ENCODE results near the gene CAMK2A. TPM values are rescaled to one million over a fixed set of nuclear protein-coding genes. Genes with fewer than 3 reads are reported as not detected.

CAMK2A gene
- total RNA-seq, 1 experiment from 2014 or later: 0.13 TPM

GRCh38 chr5:150256410-150257064 is 33.0 kb downstream of the CAMK2A start:
- Histone ChIP-seq H3K4me1 (replicated peaks; ENCODE audit: insufficient read depth) (peaks cover 8% of the 10 kb centered on the region), H3K36me3 (ENCODE audit: low read depth) (no peaks in the 10 kb centered on the region), H3K27me3 (ENCODE audit: insufficient read depth, low read depth) (no peaks in the 10 kb centered on the region), H3K4me2 (no peak overlapping the region), H3K4me3 (no peak overlapping the region), H4K20me1 (ENCODE audit: insufficient read depth) (no peaks in the 10 kb centered on the region), H3F3A (ENCODE audit: insufficient read depth, low read depth) (no peaks in the 10 kb centered on the region), H3K9me3 (ENCODE audit: insufficient read depth, low read depth) (no peaks in the 10 kb centered on the region), H3K27ac (no peak overlapping the region), H2AFZ (no peak overlapping the region), H3K79me2 (ENCODE audit: low read depth) (no peaks in the 10 kb centered on the region), H3K9me2 (ENCODE audit: insufficient read depth) (no peaks in the 10 kb centered on the region)
- no peak for TF ChIP-seq EZH2 (IDR thresholded peaks at IDR 0.05; ENCODE audit: low read depth)
- no peak for TF ChIP-seq CTCF (conservative IDR thresholded peaks at IDR 0.05)
- intact Hi-C loops (cut with micrococcal nuclease; ENCODE audit: unreplicated experiment): no loop called here
- ChIA-PET CTCF (interaction anchor here (0.6 kb wide), 1 partner anchor 118 kb away, joined by 9 read pairs; no protein-coding TSS in a partner anchor), POLR2A (ENCODE audit: unreplicated experiment) (no interaction called here)
- no TSS peak for BruUV-seq (replicated peaks)
- DNase-seq: no peak

GRCh38 chr5:150255659-150256409 is 33.7 kb downstream of the CAMK2A start:
- POLR2A ChIA-PET (ENCODE audit: unreplicated experiment): no interaction called here
- BruUV-seq (replicated peaks): no TSS peak
- intact Hi-C loops (cut with micrococcal nuclease; ENCODE audit: unreplicated experiment): no loop called here
- no peak for DNase-seq
- CTCF ChIA-PET: interaction anchor here (0.6 kb wide), 1 partner anchor 117 kb away, joined by 9 read pairs; no protein-coding TSS in a partner anchor
- no peaks in the 10 kb centered on the region for H3F3A ChIP-seq (ENCODE audit: insufficient read depth, low read depth)
- peaks cover under 1% of the 10 kb centered on the region; the same call in 1 of the 2 replicates for H3K4me1 ChIP-seq (replicated peaks; ENCODE audit: insufficient read depth)
- H3K9me2 ChIP-seq (ENCODE audit: insufficient read depth): no peaks in the 10 kb centered on the region
- no peaks in the 10 kb centered on the region for H3K36me3 ChIP-seq (ENCODE audit: low read depth)
- H3K27me3 ChIP-seq (ENCODE audit: insufficient read depth, low read depth): no peaks in the 10 kb centered on the region; the same call in 1 of the 2 replicates
- TF ChIP-seq CTCF (conservative IDR thresholded peaks at IDR 0.05): no peak
- TF ChIP-seq EZH2 (IDR thresholded peaks at IDR 0.05; ENCODE audit: low read depth): no peak
- no peaks in the 10 kb centered on the region for H3K9me3 ChIP-seq (ENCODE audit: insufficient read depth, low read depth)
- H3K27ac ChIP-seq: no peak overlapping the region
- H4K20me1 ChIP-seq (ENCODE audit: insufficient read depth): no peaks in the 10 kb centered on the region
- H3K79me2 ChIP-seq (ENCODE audit: low read depth): no peaks in the 10 kb centered on the region
- no peak overlapping the region for H2AFZ ChIP-seq
- no peak overlapping the region for H3K4me2 ChIP-seq
- no peak overlapping the region for H3K4me3 ChIP-seq

- ChIA-PET POLR2A (ENCODE audit: unreplicated experiment) (no interaction called here), CTCF (no interaction called here)
- Histone ChIP-seq H3K27ac (no peak overlapping the region), H4K20me1 (ENCODE audit: insufficient read depth) (no peaks in the 10 kb centered on the region), H3K36me3 (ENCODE audit: low read depth) (no peaks in the 10 kb centered on the region), H3K4me2 (no peak overlapping the region), H3F3A (ENCODE audit: insufficient read depth, low read depth) (no peaks in the 10 kb centered on the region), H3K79me2 (ENCODE audit: low read depth) (no peaks in the 10 kb centered on the region), H3K9me2 (ENCODE audit: insufficient read depth) (no peaks in the 10 kb centered on the region), H3K4me3 (no peak overlapping the region), H2AFZ (no peak overlapping the region), H3K9me3 (ENCODE audit: insufficient read depth, low read depth) (no peaks in the 10 kb centered on the region), H3K4me1 (replicated peaks; ENCODE audit: insufficient read depth) (no peaks in the 10 kb centered on the region), H3K27me3 (ENCODE audit: insufficient read depth, low read depth) (no peaks in the 10 kb centered on the region; the same call in 1 of the 2 replicates)
- intact Hi-C loops (cut with micrococcal nuclease; ENCODE audit: unreplicated experiment): no loop called here
- no peak for DNase-seq
- TF ChIP-seq EZH2 (IDR thresholded peaks at IDR 0.05; ENCODE audit: low read depth) (no peak), CTCF (conservative IDR thresholded peaks at IDR 0.05) (no peak)
- BruUV-seq (replicated peaks): no TSS peak
Observed at GRCh38 chr5:150254774-150255173, 34.8 kb downstream of the CAMK2A start.
